ENCODE measurements around the gene DMD.
"Not testable (repeated sequence)": the region's sequence is repeated elsewhere in the genome, so short reads cannot be mapped to it uniquely, and the experiment has no call there.

The DMD gene

GRCh38 chrX:31606771-31607170 lies 1604.6 kb downstream of the DMD start:
- Histone ChIP-seq H3K36me3 (no peaks in the 10 kb centered on the region), H3K27ac (no peak overlapping the region)

DNA sequence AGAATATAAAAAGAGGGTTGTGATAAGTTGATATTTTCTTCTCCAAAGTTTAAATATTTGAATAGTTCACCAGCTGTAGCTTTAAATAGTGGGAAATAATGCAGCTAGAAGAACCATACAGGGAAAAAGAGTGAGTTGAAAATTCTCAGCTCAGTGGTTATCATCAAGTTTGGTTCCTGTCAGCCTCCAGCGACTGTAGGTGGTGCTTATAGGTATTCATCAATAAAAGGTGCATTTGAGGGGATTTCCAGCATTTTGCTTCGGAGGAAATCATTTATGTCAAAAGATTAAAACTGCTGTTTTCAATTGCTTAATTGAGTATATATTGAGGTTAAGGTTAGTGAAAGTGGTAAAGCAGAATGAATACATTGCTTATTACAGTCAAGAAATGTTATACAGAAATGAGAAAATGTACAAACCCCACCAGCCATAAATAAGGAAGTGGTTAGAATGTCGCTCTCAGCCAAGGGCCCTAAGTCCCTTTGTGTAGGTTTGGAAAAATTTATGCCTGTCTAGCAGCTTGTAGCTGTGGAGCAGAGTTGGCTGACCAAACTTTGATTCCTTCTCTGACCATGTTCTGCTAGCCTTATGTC lies 1606.6 kb downstream of the DMD start:
- H4K20me1 ChIP-seq: no peaks in the 10 kb centered on the region
- no peak for TF ChIP-seq Cebpa-rat (IDR thresholded peaks at IDR 0.05)
- H3K9me3 ChIP-seq: no peaks in the 10 kb centered on the region
- no peak overlapping the region for H3K4me2 ChIP-seq
- no peak overlapping the region for H3K27ac ChIP-seq
- H3K9ac ChIP-seq: no peak overlapping the region
- H3K4me1 ChIP-seq: no peaks in the 10 kb centered on the region
- peaks cover 92% of the 10 kb centered on the region for H3K27me3 ChIP-seq
- no peaks in the 10 kb centered on the region for H3K36me3 ChIP-seq
- H3K4me3 ChIP-seq: no peak overlapping the region

More at GRCh38 chrX:31606771-31607170, 1604.6 kb downstream of the DMD start:
- no peaks in the 10 kb centered on the region for H4K20me1 ChIP-seq
- H3K9me3 ChIP-seq: no peaks in the 10 kb centered on the region
- TF ChIP-seq Cebpa-rat (IDR thresholded peaks at IDR 0.05): no peak
- H3K27me3 ChIP-seq: peaks cover 87% of the 10 kb centered on the region
- no peak overlapping the region for H3K4me3 ChIP-seq
- H3K4me2 ChIP-seq: no peak overlapping the region
- no peaks in the 10 kb centered on the region for H3K4me1 ChIP-seq
- no peak overlapping the region for H3K9ac ChIP-seq

DNA sequence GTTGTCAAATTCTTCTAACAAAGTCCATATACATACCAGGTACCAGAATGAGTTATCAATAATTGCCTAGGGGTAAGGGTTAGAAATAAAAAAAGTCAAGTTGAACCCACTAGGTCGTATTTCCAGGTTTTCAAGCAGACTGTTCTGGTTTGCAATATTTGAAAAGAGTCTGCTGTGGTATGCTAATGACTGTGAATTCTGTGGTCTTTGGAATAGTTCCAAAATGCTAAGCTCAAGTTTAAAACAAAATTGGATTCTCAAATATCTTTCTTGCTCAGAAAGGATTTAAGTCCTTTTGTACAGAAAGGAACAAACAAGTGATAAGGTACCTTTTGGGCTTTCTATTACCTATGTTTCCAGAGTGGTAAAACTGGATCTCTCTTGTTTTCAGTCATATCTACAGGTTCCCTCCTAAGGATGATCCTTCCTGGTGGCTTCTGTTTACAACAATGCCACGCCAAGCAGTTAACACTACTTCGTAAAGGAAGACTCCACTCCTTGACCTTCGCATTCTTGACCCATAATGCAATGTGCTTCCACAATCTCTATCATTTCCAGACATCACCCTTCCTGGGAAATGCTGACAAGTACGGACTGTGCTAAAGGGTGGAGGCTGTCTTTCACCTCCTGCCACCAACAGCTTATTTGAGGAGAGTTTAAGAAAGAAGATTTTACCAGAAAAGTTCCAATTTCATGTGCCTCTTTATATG lies 1607.8 kb downstream of the DMD start:
- Histone ChIP-seq H3K4me2 (no peak overlapping the region), H3K36me3 (no peaks in the 10 kb centered on the region), H3K4me1 (no peaks in the 10 kb centered on the region), H3K9me3 (no peaks in the 10 kb centered on the region), H4K20me1 (no peaks in the 10 kb centered on the region), H3K27me3 (peaks cover 92% of the 10 kb centered on the region), H3K4me3 (no peak overlapping the region), H3K9ac (no peak overlapping the region), H3K27ac (no peak overlapping the region)
- TF ChIP-seq Cebpa-rat (IDR thresholded peaks at IDR 0.05): no peak

DNA sequence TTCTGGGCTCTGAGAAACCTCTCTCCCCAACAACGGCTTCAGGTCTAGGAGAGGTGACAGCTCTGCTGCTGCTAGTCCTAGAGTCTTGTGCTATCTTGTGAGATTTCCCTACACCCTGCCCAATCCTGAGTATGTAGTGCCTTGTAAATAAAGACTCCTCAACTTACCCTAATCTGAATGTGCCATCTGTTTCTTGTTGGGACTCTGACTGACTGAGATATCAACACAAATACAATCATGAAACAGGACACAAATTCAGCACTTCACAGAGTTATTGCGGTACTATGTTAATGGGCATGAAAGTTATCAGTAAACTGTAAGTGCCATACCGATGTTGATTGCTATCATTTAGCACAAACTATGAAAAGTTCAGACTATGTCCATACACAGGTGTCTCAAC lies 1610.5 kb downstream of the DMD start:
- H3K9me3 ChIP-seq: no peaks in the 10 kb centered on the region
- H3K4me1 ChIP-seq: no peaks in the 10 kb centered on the region
- H3K4me3 ChIP-seq: no peak overlapping the region
- no peaks in the 10 kb centered on the region for H4K20me1 ChIP-seq
- no peak overlapping the region for H3K27ac ChIP-seq
- no peak for TF ChIP-seq Cebpa-rat (IDR thresholded peaks at IDR 0.05)
- no peak overlapping the region for H3K4me2 ChIP-seq
- peaks cover 99% of the 10 kb centered on the region for H3K27me3 ChIP-seq
- H3K36me3 ChIP-seq: no peaks in the 10 kb centered on the region
- no peak overlapping the region for H3K9ac ChIP-seq

GRCh38 chrX:31593353-31593752 lies 1618.0 kb downstream of the DMD start:
- H3K4me3 ChIP-seq: no peak overlapping the region
- no peak overlapping the region for H3K27ac ChIP-seq
- peaks cover 89% of the 10 kb centered on the region for H3K27me3 ChIP-seq
- no peaks in the 10 kb centered on the region for H4K20me1 ChIP-seq
- H3K4me1 ChIP-seq: no peaks in the 10 kb centered on the region
- H3K9ac ChIP-seq: no peak overlapping the region
- H3K4me2 ChIP-seq: no peak overlapping the region
- H3K9me3 ChIP-seq: no peaks in the 10 kb centered on the region
- H3K36me3 ChIP-seq: no peaks in the 10 kb centered on the region
- TF ChIP-seq Cebpa-rat (IDR thresholded peaks at IDR 0.05): no peak

- H3K9ac ChIP-seq: no peak overlapping the region
- H3K36me3 ChIP-seq: no peaks in the 10 kb centered on the region
- no peaks in the 10 kb centered on the region for H3K9me3 ChIP-seq
- H3K4me3 ChIP-seq: no peak overlapping the region
- peaks cover 86% of the 10 kb centered on the region for H3K27me3 ChIP-seq
- no peak for TF ChIP-seq Cebpa-rat (IDR thresholded peaks at IDR 0.05)
- no peak overlapping the region for H3K4me2 ChIP-seq
- H4K20me1 ChIP-seq: no peaks in the 10 kb centered on the region
- H3K27ac ChIP-seq: no peak overlapping the region
- H3K4me1 ChIP-seq: no peaks in the 10 kb centered on the region
Observed at GRCh38 chrX:31591355-31591754, 1620.0 kb downstream of the DMD start.

DNA sequence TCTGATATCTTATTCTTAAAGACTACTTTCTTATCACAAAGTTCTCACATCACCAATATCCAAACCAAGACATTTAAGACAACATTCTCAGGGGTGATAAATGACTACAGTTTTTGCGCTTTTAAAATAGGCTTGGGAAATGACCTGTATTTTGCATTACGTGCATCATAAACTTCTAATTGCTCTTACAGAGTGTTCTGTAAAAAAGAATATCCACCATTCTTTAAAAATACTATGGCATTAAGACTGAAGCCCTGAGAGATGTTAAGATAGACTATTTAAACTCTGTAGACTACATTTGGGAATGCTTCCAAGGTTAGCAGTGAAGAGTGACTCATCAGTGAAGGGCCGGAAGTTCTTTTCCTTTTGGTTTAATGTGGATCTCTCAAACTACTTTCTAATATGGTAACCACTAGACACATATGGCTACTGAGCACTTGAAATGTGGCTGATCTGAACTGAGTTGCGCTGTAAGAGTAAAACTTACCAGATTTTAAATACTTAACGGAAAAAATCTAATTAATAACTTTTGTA lies 1620.7 kb downstream of the DMD start:
- H3K4me1 ChIP-seq: no peaks in the 10 kb centered on the region
- H3K27me3 ChIP-seq: peaks cover 87% of the 10 kb centered on the region
- H3K4me2 ChIP-seq: no peak overlapping the region
- TF ChIP-seq Cebpa-rat (IDR thresholded peaks at IDR 0.05): no peak
- no peak overlapping the region for H3K27ac ChIP-seq
- no peak overlapping the region for H3K9ac ChIP-seq
- no peaks in the 10 kb centered on the region for H3K36me3 ChIP-seq
- H3K4me3 ChIP-seq: no peak overlapping the region
- H3K9me3 ChIP-seq: no peaks in the 10 kb centered on the region
- H4K20me1 ChIP-seq: no peaks in the 10 kb centered on the region

- no peak for TF ChIP-seq Cebpa-rat (IDR thresholded peaks at IDR 0.05)
- Histone ChIP-seq H3K27ac (no peak overlapping the region), H3K9ac (no peak overlapping the region), H4K20me1 (no peaks in the 10 kb centered on the region), H3K36me3 (no peaks in the 10 kb centered on the region), H3K4me2 (no peak overlapping the region), H3K4me1 (no peaks in the 10 kb centered on the region), H3K4me3 (no peak overlapping the region), H3K27me3 (peaks cover 88% of the 10 kb centered on the region), H3K9me3 (no peaks in the 10 kb centered on the region)
Observed at GRCh38 chrX:31589503-31589902, 1621.8 kb downstream of the DMD start.

- Histone ChIP-seq H3K4me1 (no peaks in the 10 kb centered on the region), H3K9ac (no peak overlapping the region), H3K4me3 (no peak overlapping the region), H4K20me1 (no peaks in the 10 kb centered on the region), H3K9me3 (no peaks in the 10 kb centered on the region), H3K27me3 (peaks cover 80% of the 10 kb centered on the region), H3K27ac (no peak overlapping the region), H3K4me2 (no peak overlapping the region), H3K36me3 (no peaks in the 10 kb centered on the region)
- no peak for TF ChIP-seq Cebpa-rat (IDR thresholded peaks at IDR 0.05)
Observed at GRCh38 chrX:31588355-31588754, 1623.0 kb downstream of the DMD start.

DNA sequence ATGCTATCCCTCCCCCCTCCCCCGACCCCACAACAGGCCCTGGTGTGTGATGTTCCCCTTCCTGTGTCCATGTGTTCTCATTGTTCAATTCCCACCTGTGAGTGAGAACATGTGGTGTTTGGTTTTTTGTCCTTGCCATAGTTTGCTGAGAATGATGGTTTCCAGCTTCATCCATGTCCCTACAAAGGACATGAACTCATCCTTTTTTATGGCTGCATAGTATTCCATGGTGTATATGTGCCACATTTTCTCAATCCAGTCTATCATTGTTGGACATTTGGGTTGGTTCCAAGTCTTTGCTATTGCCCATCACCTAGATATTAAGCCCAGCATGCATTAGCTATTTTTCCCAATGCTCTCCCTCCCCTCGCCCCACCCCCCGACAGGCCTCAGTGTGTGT lies 1627.5 kb downstream of the DMD start:
- H3K9me3 ChIP-seq, H3K36me3 ChIP-seq, H4K20me1 ChIP-seq, H3K4me2 ChIP-seq, H3K27ac ChIP-seq, H3K4me1 ChIP-seq, H3K4me3 ChIP-seq, H3K9ac ChIP-seq: not testable (repeated sequence)
- H3K27me3 ChIP-seq: peaks cover 70% of the 10 kb centered on the region
